K562 (cell line): ENCODE measurements around the gene ILK. TPM values are rescaled to one million over a fixed set of nuclear protein-coding genes. Genes with fewer than 3 reads are reported as not detected.

Experiments used
- ATAC-seq: fragments of 200-7000 bp; cut with Tn5 transposase; 3 replicates; pipeline ENCODE4 v1.9.1; 2020; ENCODE audit warnings: moderate library complexity
- BruUV-seq: library from RNA; stranded (reverse); fragments of 400-500 nt; replicated peaks from 2 replicates; lab custom pipeline; 2021; lab: Mats Ljungman, UMichigan
- CTCF ChIA-PET: fragments of 300-600 bp; formaldehyde crosslinking; extraction: SDS; loops from one replicate; lab custom pipeline; 2021; ENCODE audit warnings: low intra/inter-chr PET ratio; lab: Yijun Ruan, JAX
- POLR2A ChIA-PET: fragments of 300-600, 350-650 bp; sonication (Branson Sonifier 250); formaldehyde crosslinking; extraction: SDS; loops from one replicate; lab custom pipeline; 2021; ENCODE audit warnings: antibody characterized with exemption, inconsistent platforms; lab: Yijun Ruan, JAX
- DNase-seq, 4 experiments: peaks; one replicate each; pipeline versions ENCODE4 v3.0.0 to v3.0.0-alpha.2; 2011 to 2018; ENCODE audit warnings: low spot score in 3 of 4, mixed read lengths in 3 of 4; ENCODE audit errors: extremely low read depth in 1 of 4
- FAIRE-seq: peaks from 2 replicates; lab custom pipeline; 2011; peaks lifted over from hg19 to GRCh38; lab: Jason Lieb, UNC
- H2AFZ ChIP-seq: 2 replicates; pipeline ENCODE4 v1.6.0; 2011; ENCODE audit warnings: low read depth, low read length, control low read depth, inconsistent platforms
- H3K27ac ChIP-seq: fragments of 200-600 bp; 3 replicates; pipeline ENCODE4 v1.8.0; 2011; ENCODE audit warnings: low read depth, mild to moderate bottlenecking, control low read depth, inconsistent platforms, low read length, moderate library complexity, mixed read lengths; ENCODE audit errors: extremely low read depth
- H3K27me3 ChIP-seq, 2 experiments: fragments of 300-600 bp in 1 of 2; 2 replicates in 1 of 2; 3 replicates in 1 of 2; pipeline versions ENCODE4 v1.6.0 to v1.8.0; 2011; ENCODE audit warnings: inconsistent platforms in 2 of 2, low read length in 2 of 2, mild to moderate bottlenecking in 1 of 2, mixed read lengths in 1 of 2, moderate library complexity in 1 of 2; ENCODE audit not compliant: control insufficient read depth in 2 of 2, insufficient read depth in 2 of 2
- H3K36me3 ChIP-seq: fragments of 300-600 bp; 3 replicates; pipeline ENCODE4 v1.8.0; 2011; ENCODE audit warnings: mild to moderate bottlenecking, low read length, inconsistent platforms; ENCODE audit not compliant: control insufficient read depth, insufficient read depth
- H3K4me1 ChIP-seq, 2 experiments: fragments of 200-600 bp in 1 of 2; replicated peaks in 1 of 2; 2 replicates in 1 of 2; 3 replicates in 1 of 2; pipeline versions ENCODE4 v1.5.1 to v1.8.0; 2011; ENCODE audit warnings: inconsistent platforms in 2 of 2, low read length in 2 of 2, mild to moderate bottlenecking in 1 of 2, mixed read lengths in 1 of 2, moderate library complexity in 1 of 2; ENCODE audit not compliant: control insufficient read depth in 2 of 2, insufficient read depth in 2 of 2
- H3K4me2 ChIP-seq: 2 replicates; pipeline ENCODE4 v1.6.1; 2011; ENCODE audit warnings: low read length, control low read depth, inconsistent platforms, mixed read lengths; ENCODE audit not compliant: insufficient read depth
- H3K4me3 ChIP-seq: fragments of 200-600 bp; sonication (generic), shearing (Covaris generic); 2 replicates; pipeline ENCODE4 v1.5.1; 2016; ENCODE audit warnings: control low read depth, inconsistent platforms
- H3K79me2 ChIP-seq: fragments of 200-600 bp; 3 replicates; pipeline ENCODE4 v1.8.0; 2011; ENCODE audit warnings: low read length, inconsistent platforms; ENCODE audit not compliant: control insufficient read depth, insufficient read depth
- H3K9ac ChIP-seq, 2 experiments: 2 replicates each; pipeline versions ENCODE4 v1.6.0 to v1.6.1; 2011; ENCODE audit warnings: low read depth in 2 of 2, low read length in 2 of 2, control low read depth in 1 of 2, inconsistent platforms in 1 of 2, mild to moderate bottlenecking in 1 of 2, mixed read lengths in 1 of 2; ENCODE audit not compliant: insufficient read depth in 1 of 2
- H3K9me1 ChIP-seq: one replicate; pipeline ENCODE4 v1.6.0; 2011; ENCODE audit warnings: inconsistent platforms, mild to moderate bottlenecking, low read length, moderate library complexity; ENCODE audit not compliant: control insufficient read depth, insufficient read depth
- H3K9me3 ChIP-seq: replicated peaks from 2 replicates; pipeline ENCODE4 v1.5.1; 2011; ENCODE audit warnings: low read depth, low read length, inconsistent platforms; ENCODE audit not compliant: control insufficient read depth, insufficient read depth
- H4K20me1 ChIP-seq: replicated peaks from 2 replicates; pipeline ENCODE4 v1.6.1; 2011; ENCODE audit warnings: low read length, inconsistent platforms, mixed read lengths; ENCODE audit not compliant: control insufficient read depth, insufficient read depth
- DLX4 ChIP-seq: fragments of 250-450 bp; sonication (Bioruptor Pico); IDR thresholded peaks from 2 replicates; pipeline ENCODE4 v1.6.1; 2021; ENCODE audit warnings: mild to moderate bottlenecking
- FOXP4 ChIP-seq: sonication (generic); formaldehyde crosslinking; IDR thresholded peaks from 2 replicates; pipeline ENCODE4 v1.8.0; 2022; ENCODE audit warnings: mild to moderate bottlenecking, missing genetic modification reagents, borderline replicate concordance
- NRF1 ChIP-seq, 2 experiments: fragments of 450-650 bp; IDR thresholded peaks in 1 of 2; conservative IDR thresholded peaks in 1 of 2; 2 replicates each; pipeline ENCODE4 v1.6.1; 2014; ENCODE audit warnings: mild to moderate bottlenecking in 2 of 2
- SPI1 ChIP-seq: IDR thresholded peaks from 2 replicates; pipeline ENCODE4 v1.6.1; 2011; ENCODE audit warnings: low read depth, low read length, control low read depth, borderline replicate concordance
- ZNF143 ChIP-seq: sonication (generic); formaldehyde crosslinking; IDR thresholded peaks from 2 replicates; pipeline ENCODE4 v1.9.0; 2022; ENCODE audit warnings: mild to moderate bottlenecking, missing genetic modification reagents
- ZNF766 ChIP-seq: fragments of 200-800 bp; sonication (Bioruptor generic); conservative IDR thresholded peaks from 2 replicates; pipeline ENCODE4 v1.6.1; 2016; ENCODE audit warnings: missing genetic modification characterization, missing compliant biosample characterization
- WGBS: fragments of 100-300 bp; shearing (Covaris generic); methylation state at CpG from one replicate; pipeline ENCODE4 v1.1.6; 2016; ENCODE audit warnings: low coverage, mixed read lengths; ENCODE audit not compliant: insufficient coverage; ENCODE audit errors: missing lambda C conversion rate; 5-methylcytosine and 5-hydroxymethylcytosine counted together
- in situ Hi-C: fragments of 300-500 bp; cut with MboI; formaldehyde crosslinking; loops from 4 replicates; pipeline ENCODE4 v1.15.0; 2018; ENCODE audit warnings: inconsistent platforms, mixed read lengths
- intact Hi-C: fragments of 100-400 bp; cut with micrococcal nuclease; formaldehyde crosslinking; loops from 2 replicates; pipeline ENCODE4 v1.14.2; 2022
- polyA plus RNA-seq, 8 experiments: library from polyadenylated mRNA; depleted of rRNA in 4 of 8; stranded (reverse) in 5 of 8; unstranded in 3 of 8; fragments of >200 nt; fragmentation: Nextera tagmentation in 2 of 8; fragmentation: Illumina TruSeq in 1 of 8; extraction: Ambion mirVana in 2 of 8; extraction: Trizol in 1 of 8; gene quantifications; 2 replicates each; pipeline versions ENCODE4 v1.2.1 to v1.2.3, GENCODE V29; 2011 to 2014; ENCODE audit warnings: inconsistent platforms in 1 of 8, missing spikeins in 1 of 8
- total RNA-seq, 7 experiments: library from RNA; depleted of rRNA in 6 of 7; stranded (reverse); fragments of >200 nt in 6 of 7; fragmentation: Illumina TruSeq in 2 of 7; extraction: Trizol in 2 of 7; gene quantifications; 2 replicates each; pipeline versions ENCODE4 v1.2.1 to v1.2.3, GENCODE V29; 2011 to 2021; ENCODE audit warnings: low replicate concordance in 1 of 7

The ILK gene
- total and polyA plus RNA-seq, 9 of the 15 experiments (the other 6 are each of a cell fraction or from before 2014, with no cell fraction given): 43.3 to 95.9 (median 58.9) TPM

DNA sequence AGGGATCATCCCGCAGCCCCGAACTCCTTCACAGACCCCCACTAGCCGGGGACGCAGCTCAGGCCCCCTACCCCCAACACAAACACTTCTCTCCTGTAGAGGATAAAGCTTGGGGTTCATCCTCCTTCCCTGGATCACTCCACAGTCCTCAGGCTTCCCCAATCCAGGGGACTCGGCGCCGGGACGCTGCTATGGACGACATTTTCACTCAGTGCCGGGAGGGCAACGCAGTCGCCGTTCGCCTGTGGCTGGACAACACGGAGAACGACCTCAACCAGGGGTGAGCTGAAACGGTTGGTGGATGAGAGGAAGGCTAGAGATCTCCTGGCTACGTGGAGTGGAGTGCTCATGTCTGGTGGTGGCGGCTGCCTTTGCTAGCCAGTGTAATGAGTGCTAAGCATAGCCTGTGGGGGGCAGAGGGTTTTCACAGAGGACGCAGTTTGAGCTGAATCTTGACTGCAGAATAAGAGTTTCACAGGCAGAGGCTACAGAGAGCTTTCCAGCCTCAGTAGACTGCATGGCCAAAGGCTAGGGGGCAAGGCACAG is 580 bp downstream of the ILK start (continued):
- TF ChIP-seq NRF1 (conservative IDR thresholded peaks at IDR 0.05 in 1 of 2, IDR thresholded peaks at IDR 0.05 in 1 of 2) (no peak), ZNF766 (CRISPR knock-in tag) (0 out of 2 replicates have a peak, but pooled peaks have one; percentile 46), ZNF143 (CRISPR knock-in tag) (no peak)

GRCh38 chr11:6604790-6605189 is 1.2 kb downstream of the ILK start:
- 0 out of 2 replicates have a peak, but pooled peaks have one; percentile 30 for TF ChIP-seq SPI1
- no peak for TF ChIP-seq DLX4 (CRISPR knock-in tag)
- TF ChIP-seq FOXP4 (CRISPR knock-in tag): 0 out of 2 replicates have a peak, but pooled peaks have one; percentile 4
- H3K27me3 ChIP-seq: no peaks in the 10 kb centered on the region
- intact Hi-C loops: loop anchor here (1.0 to 5.0 kb wide), 3 partner anchors 34 to 74 kb away; no protein-coding TSS in a partner anchor
- in situ Hi-C loops: loop anchor here (5.0 kb wide), 1 partner anchor 72 kb away; no protein-coding TSS in a partner anchor
- H2AFZ ChIP-seq: 0 out of 2 replicates have a peak overlapping the region, but pooled peaks have one; percentile 77
- H3K4me1 ChIP-seq: peaks cover 31 to 32% of the 10 kb centered on the region in 2 experiments
- H3K9me1 ChIP-seq: peaks cover 10% of the 10 kb centered on the region
- H3K9me3 ChIP-seq: no peaks in the 10 kb centered on the region
- peaks cover 62% of the 10 kb centered on the region for H3K36me3 ChIP-seq
- FAIRE-seq (no peak), DNase-seq (no peak), ATAC-seq (no peak)
- ChIA-PET CTCF (interaction anchor here (2.5 kb wide), 1 partner anchor 73 kb away, joined by 11 read pairs; no protein-coding TSS in a partner anchor), POLR2A (interaction anchor here (0.6 to 2.5 kb wide), 9 partner anchors 10 to 144 kb away, joined by 3 to 17 read pairs (median 3); partner anchors contain the start of gene TPP1)
- peak overlapping the region; percentile 97 for H3K4me2 ChIP-seq
- peak overlapping the region in 1 of 2 experiments; percentile 92; a peak in 2 of 4 replicates for H3K9ac ChIP-seq
- H3K4me3 ChIP-seq: peak overlapping the region; percentile 95
- 12% methylated on average over 3 of the region's 3 CpGs for WGBS
- peak overlapping the region; percentile 87; the same call in 2 of the 3 replicates for H3K27ac ChIP-seq
- H3K79me2 ChIP-seq: peaks cover 78% of the 10 kb centered on the region
- BruUV-seq: no TSS peak
- H4K20me1 ChIP-seq: no peaks in the 10 kb centered on the region
